Fibroblast of skin of left quadriceps (primary cell): Measurements from ENCODE around the gene CSMD2.
A peak's percentile ranks its signal among the peaks of the same experiment; 100 is the strongest.

Experiments used
- DNase-seq, 2 experiments: peaks; one replicate each; pipeline ENCODE4 v3.0.0-alpha.2; 2013; ENCODE audit warnings: low read depth in 2 of 2

Gene CSMD2

DNA sequence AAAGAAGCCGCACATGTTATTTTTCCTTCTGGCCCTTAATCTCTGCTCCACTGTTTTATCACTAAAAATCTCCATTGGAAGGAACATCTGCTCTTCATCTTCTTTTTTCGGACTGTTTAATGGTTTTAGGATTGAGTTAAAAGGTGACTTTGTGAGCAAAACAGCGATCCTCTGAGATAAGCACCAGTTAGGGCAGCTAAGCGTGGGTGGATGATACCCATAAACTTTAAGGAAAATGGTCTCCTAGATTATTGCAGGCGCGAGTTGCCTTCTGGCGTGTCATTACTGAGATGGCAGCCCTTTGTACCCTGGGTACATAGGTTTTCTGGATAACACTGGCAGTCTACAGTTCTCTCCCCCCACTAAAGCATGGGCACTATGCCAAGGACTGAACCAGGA lies 345.1 kb downstream of the CSMD2 start:
- DNase-seq, result no peak

DNA sequence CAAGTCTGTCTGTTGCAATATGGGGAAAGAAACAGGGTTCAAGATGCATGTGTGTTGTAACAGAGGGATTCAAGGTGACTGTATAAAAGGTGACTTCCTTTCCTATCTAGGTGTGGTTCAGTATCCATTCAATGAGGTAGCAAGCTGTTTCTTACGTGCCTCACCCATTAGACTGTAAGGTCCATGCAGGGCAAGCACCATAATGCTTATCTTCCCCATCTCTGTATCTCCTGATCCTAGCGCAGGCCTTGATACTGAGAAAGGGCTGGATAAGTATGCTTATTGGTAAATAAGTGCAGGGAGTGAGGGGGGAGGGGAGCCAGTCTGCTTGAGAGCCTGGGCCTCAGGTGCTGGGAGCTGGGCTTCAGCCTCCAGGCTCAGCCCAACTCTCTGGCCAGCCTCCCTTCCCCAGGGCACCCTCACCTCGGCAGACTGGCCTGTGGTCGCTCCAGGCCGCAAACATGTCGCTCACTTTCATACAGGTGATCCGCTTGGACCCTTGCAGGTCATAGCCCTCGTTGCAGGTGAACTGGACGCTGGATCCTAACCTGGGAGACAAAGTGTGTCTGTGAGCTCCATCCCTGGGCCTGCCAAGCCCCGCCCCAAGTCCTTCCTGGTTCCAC lies 345.6 kb downstream of the CSMD2 start:
- DNase-seq, result no peak

DNA sequence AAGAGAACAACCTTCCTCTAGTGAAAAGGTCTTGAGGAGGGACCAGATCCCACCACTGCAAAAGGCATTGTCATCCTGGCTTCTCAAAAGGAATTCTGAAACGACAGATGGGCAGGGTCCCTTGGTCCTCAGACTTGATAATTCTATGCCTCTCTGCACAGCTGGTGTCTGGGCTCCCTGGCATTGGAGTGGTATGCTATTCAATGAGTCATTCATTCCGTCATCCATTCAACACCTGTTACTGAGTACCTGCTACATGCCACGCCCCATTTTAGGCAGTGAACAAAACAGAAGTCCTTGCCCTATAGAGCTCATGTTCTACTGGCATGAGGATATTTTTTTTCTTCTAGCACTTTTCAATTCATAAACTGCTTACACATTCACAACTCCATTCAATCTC lies 347.0 kb downstream of the CSMD2 start:
- DNase-seq, result no peak

DNA sequence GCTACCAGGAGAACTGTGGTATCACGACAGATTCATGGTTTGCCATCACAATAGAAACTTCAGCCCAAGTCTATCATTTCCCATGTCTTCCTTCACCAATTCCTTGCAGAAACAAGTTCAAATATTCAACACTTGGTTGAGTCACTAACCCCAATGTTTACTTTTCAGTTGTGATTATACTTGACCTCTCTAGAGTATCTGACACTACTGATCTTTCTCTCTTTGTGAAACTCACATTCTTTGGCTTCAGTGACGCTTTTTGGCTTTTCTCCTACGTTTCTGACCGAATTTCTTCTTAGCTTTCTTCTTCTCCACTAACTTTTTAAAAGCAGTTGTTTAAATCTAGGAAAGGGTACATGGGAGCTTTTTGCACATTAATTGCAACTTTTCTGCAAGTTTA lies 350.0 kb downstream of the CSMD2 start:
- peak; percentile 20 to 28 for DNase-seq

DNA sequence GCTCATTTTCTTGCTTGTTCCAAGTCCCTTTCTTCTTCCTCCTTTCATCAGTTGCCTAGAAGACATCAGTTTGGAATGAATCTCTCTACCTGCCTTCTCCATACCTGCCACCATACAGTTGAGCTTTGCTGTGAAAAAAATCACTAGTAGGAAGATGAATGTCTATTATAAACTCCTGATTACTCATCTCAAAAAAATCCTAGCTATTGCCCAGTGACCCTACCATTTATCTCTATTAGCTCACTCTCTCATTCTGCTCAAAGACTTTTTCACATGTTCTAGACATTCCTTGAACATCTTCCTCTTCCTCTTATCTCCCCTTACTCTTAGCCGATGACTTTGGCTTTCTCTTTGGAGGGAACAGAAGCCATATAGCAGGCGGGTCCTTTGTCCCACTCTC lies 350.9 kb downstream of the CSMD2 start:
- DNase-seq, result no peak

DNA sequence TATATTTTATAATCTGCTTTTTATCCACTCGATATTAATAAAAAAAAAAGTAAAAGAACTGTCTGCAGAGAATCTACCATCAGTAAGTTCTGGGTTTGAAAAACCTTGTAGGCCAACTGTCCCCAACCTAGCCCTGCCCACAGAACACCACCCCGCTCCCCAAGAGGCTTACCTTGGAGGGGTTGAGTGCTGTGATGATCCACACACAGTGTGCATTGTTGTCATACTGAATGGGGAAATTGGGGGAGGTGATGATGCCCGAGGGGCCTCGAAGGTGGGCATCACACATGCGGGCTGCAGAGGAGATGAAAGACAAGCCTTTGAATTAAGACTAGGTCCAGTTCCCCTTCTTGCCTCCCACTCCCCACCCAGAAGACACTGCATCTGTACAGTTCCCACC lies 354.5 kb downstream of the CSMD2 start:
- DNase-seq, result no peak

DNA sequence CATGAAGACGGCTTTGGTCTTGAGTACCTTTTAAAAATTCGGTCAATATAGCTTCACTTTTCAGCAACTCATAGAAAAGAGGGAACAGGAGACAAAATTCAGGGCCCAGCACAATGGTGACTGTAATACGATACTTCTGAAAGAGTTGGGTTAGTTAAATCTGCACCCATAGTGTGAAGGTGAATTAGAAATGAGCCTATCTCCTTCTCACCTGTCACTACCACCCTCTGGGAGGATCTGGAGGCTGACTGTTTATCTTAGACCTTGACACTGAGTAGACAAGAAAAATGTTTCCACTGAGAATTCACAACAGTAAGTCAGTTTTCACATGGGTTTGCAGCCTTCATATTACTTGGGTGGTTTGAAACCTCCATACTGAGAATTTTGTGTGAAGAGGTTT lies 359.0 kb downstream of the CSMD2 start:
- no peak for DNase-seq

DNA sequence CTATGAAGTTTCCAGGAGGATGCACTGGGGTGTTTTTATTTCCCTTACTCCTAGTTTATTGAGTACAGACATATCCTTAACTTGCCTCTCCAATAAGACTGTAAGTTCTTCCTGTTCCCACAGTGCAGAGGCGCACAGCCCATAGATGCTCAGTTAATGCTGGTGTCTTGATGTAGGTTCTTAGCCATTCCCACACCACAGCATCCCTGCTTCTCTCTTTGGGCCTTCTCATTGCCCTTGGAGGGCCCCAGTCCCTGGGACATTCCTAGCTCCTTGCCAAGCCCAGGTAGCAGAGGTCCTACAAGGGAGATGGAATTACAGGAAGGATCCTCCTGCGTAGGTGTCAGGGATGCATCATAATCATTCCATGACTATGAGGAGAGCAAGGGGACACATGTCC lies 362.8 kb downstream of the CSMD2 start:
- no peak for DNase-seq

DNA sequence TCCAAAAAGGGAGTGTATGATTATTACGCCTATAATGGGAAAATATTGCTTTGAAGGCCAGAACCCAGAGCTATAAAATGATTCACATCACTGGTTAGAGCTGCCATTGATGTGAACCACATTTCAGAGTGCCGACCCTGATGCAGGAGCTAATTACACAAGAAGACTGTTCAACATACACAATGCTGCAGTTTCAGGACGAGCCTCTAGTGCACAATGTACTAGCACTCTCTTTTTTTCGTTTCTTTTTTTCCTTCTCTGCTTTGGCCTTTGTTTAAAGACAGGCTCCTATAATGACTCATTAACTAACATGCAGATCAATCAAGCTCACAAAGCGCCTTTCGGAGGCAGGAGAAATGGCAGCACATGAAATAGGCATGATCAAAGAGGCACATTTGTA lies 367.2 kb downstream of the CSMD2 start:
- DNase-seq, result no peak

DNA sequence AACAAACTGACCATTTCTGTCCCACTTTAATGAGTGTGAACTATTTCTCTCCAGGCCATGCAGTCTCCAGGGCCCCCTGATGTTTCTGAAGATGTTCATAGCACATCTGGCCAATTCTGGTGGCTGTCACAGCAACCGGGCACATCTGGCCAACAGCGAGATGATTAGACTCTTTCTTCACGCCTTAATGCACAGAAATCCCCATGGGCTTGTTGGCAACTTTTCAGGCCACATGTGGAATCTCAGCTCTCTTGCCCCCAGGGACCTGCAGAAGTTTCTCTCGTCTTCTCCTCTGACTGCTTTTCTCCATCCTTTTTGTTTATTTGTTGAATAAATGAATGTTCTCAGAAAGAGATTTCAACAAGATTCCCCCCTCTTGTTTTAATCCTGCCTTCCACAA lies 372.4 kb downstream of the CSMD2 start:
- no peak for DNase-seq

DNA sequence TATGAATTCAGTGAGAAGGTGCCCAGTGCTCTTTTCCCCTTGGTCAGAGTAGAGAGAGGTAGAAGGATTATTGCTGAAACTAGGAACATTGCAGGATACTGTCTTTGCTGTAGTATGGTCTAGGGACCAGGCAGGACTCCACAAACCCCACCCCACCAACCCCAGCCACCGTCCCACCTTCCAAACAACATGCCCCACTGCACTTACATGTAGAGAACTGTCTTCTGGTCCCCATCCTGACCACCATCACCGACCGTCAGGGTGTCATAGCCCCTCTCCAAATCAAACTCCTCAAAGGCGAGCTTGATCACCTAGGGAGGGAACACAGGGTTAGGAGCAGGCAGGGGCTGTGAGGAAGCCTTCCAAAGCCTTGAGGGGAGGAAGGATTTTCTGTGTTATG lies 372.8 kb downstream of the CSMD2 start:
- DNase-seq, result no peak

DNA sequence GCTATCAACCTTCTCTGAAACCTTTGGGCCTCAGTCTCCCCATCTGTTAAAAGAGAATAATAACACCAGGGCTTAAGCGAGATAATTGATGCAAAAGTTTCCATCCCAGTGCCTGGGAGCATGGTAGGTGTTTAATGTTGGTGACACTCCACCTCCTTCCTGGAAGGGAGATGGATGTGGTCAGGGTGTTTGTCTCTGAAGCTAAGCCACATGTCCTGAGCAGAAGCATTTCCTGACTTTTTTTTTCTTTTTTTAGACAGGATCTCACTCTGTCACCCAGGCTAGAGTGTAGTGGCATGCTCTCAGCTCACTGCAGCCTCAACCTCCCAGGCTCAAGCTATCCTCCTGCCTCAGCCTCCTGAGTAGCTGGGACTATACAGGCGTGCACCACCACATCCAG lies 373.8 kb downstream of the CSMD2 start:
- no peak for DNase-seq

DNA sequence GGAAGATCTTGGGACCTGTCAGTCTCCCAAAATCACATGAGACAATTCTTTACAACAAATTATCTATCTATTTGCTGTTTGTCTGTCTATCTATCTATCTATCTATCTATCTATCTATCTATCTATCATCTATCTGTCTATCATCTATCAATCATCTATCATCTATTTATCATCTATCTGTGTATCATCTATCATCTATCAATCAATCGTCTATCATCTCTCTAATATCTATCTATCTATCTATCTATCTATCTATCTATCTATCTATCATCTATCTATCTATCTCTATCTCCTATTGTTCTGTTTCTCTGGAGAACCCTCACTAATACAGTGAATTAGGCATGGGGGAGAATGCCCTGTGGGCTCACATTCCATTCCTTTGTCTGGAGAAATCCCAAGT lies 374.5 kb downstream of the CSMD2 start:
- no peak for DNase-seq

DNA sequence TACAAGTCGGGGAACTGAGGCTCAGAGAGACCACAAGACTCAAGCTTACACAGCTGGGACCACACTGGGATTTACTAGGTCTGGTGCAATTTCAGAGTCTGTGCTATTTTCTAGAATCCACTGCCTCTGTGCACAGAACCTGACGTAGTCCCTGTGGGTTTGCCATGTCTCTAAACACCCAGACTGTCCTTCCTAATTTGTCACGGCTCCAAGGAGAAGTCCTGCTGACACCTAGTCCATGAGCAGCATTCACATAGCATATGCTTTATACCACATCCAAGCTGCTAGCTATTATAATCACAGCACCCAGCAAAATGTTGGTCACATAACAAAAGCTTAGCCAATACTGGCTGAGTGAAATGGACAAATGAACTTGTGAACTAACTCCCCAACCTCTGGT lies 380.2 kb downstream of the CSMD2 start:
- no peak for DNase-seq

DNA sequence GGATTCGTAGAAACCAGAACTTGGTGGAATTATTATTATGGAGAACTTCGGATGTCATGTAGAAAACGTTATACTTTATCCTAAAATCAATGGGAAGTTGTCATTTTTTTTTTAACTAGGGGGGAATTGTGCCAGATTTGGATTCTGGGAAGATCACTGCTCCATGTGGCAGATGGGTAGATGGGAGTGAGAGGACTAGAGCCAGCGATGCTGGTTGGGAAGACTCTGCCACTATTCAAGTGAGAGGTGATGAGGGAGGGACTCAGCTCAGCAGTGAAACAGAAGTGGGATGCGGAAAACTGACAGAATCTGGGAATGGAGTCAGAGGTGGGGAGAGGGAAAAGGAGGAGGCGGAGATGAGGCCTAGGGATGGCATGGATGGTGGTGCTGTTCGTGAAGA lies 382.3 kb downstream of the CSMD2 start:
- DNase-seq, result no peak

DNA sequence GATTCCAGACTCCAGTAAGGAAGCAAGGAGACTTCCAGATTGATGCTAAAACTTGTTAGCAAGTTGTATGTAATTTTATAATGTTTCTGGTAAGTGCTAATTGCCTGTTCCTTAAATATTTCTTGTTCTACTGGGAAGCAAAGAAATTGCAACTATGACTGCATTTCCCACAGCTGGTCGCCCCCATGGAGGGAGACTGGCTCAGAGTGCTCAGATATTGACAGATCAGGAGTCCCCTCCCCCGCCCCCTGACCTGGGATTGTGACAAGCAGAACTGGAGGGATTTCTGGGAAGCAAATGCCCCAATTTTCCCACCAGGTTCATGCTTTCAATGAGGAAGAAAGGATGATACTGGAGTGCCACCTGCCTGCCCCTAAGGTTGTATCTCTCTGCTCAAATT lies 383.4 kb downstream of the CSMD2 start:
- DNase-seq, result no peak

DNA sequence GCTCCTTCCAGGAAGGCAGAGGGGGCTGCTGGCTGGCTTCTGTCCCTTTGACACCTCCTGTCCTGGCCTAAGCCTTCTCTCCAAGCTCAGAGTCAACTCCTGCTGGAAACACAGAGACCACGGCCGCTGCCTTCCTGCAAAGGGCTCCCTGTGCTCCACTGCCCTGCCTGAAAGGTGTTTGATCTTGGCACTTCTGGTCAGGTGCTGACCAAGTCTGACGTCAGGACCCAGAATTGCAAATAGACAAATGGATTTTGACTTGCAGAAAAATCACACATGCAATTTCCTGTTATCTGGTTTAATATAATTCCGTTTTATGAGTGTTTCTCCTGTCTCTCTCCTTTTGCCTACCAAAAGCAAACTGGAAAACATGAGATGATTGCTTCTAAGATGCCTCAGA lies 387.7 kb downstream of the CSMD2 start:
- DNase-seq, result no peak

DNA sequence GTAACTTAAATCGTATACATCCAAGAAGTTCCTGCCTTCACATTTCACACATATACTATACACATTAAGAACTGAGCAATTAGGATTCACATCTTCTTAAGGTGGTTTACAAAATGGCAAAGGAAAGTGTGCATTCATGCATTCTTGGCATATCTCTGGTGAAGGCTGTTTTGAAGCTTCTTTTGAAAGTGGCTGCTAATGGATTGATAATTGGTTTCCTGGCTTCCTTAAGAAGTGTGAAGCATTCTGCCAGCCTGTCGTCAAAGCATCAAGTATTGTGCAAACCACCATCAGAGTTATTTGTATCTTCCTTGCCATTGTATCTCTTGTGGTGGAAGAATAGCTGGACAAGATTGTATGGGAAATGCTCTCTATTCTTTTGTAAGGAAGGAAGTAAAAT lies 396.2 kb downstream of the CSMD2 start:
- DNase-seq, result no peak

DNA sequence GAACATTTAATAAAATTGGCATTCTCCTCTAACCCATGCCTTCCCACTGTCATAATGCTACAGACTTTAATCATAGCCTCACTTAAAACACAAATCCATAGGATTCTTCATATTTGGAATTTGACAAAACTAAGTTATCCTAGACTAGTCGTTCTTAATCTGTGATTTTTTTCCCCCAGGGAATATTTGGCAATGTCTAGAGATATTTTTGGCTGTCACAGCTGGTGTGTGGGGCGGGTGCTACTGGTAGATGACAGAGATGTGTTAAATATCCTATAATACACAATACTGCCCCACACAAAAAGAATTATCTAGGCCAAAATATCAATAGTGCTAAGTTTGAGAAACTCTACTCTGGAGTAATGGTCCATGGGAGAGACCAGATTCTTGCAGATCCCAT lies 396.9 kb downstream of the CSMD2 start:
- DNase-seq, result no peak

DNA sequence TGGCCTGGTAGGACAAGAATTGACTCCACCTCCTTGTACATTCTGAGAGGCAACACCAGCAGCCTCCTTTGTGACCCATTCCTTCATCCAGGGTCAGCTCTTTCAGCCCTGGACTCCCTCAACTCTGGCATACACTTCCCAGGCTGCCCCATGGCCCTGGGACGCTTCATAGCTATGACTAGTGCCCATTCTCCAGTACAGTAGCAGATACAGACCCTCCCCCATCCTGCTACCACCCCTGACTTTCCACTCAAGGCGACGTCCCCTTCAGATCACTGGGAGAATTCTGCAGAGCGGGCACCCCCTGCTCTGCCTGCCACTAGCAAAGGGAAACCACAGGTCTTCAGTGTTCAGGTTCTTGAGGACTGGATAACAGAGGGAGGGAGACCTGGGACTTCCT lies 400.9 kb downstream of the CSMD2 start:
- no peak for DNase-seq

DNA sequence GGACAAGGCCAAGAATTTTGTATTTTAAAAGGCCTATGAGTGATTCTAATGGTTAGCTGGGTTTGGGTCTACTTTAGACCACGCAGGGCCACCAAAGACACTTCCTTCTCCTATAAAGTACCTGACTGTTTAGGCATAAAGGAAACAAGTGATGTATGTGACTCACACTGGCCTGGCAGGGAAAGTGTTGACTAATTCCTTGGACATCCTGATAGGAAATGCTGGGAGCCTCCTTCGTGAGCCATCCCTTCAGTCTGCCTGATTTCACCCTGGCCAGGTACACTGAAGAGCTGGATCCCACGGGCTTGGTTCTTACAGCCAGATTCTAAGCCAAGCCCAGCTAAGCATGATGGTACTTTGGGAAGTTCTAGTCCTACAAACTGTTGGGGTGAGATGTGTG lies 401.6 kb downstream of the CSMD2 start:
- peak; percentile 8 to 17 for DNase-seq

DNA sequence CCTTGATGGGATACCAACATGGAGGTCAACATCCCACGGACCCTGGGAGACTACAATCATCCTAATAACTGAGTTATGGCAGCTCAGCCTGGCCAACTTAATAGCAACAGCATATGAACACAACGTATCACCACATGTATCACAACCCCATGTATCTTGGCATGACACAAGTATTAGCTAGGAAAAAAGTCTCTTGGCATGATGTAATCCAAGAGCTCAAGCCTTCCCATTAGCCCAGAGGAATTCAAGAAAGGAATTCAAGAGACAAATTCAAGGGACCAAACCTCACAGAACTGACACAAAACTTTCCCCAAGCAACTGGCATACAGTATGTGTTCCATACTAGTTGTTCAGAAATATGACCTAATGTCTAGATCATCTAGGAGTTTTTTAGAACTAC lies 402.1 kb downstream of the CSMD2 start:
- DNase-seq, result no peak

DNA sequence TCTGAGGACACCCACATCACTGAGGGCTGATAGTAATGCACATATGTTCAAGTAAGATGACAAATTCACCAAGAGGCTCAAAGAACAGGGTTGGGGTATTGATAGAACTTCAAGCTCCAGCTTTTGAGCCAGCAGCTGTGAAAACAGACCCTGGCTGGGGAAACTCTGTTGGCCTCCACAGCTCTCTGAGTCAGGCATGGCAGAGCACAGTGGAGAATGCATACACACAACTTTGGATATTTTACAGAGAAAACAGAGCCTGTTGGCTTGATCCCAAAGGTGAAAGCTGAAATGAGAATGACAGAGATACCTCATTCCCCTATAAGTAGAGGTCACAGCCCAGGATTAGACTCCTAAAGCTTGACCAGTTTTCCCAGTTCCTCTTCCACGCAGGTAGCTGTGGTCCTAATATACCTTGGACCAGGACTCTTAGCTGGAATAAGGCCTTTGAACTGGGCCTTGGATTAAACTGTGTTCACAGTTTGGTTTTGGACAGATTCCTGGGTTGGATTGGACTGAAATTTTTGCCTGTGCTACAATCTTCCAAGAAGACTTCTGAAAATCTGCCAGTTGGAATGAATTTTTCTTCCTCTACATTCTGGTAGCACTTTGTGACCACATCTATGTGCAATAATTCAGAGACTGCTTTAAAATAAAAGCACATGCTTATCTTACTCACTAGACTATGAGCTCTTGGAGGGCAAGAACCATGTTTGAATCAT lies 402.8 kb downstream of the CSMD2 start:
- peak; percentile 24 to 32 for DNase-seq

DNA sequence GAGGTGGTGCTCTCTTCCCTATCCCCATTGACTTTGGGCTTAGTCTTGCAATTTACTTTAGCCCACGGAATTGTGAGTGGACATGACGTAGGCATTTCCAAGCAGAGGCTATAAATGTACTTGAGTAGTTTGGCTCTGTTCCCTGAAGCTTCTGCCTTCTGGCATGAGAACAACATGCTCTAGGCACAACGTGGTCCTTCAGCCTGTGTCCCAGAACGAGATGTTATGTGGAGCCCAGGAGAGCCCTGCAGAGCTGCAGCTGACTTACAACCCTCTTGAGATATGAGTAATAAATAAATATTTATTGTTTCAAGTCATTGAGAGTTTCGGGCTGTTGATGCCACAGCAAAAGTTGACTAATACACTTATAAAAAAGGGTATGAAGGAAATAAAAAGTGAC lies 406.3 kb downstream of the CSMD2 start:
- DNase-seq, result peak in 1 of 2 experiments; percentile 21
